ENCODE results near the gene ITGAE.
"Not testable (repeated sequence)": the region's sequence is repeated elsewhere in the genome, so short reads cannot be mapped to it uniquely, and the experiment has no call there.

ITGAE gene

DNA sequence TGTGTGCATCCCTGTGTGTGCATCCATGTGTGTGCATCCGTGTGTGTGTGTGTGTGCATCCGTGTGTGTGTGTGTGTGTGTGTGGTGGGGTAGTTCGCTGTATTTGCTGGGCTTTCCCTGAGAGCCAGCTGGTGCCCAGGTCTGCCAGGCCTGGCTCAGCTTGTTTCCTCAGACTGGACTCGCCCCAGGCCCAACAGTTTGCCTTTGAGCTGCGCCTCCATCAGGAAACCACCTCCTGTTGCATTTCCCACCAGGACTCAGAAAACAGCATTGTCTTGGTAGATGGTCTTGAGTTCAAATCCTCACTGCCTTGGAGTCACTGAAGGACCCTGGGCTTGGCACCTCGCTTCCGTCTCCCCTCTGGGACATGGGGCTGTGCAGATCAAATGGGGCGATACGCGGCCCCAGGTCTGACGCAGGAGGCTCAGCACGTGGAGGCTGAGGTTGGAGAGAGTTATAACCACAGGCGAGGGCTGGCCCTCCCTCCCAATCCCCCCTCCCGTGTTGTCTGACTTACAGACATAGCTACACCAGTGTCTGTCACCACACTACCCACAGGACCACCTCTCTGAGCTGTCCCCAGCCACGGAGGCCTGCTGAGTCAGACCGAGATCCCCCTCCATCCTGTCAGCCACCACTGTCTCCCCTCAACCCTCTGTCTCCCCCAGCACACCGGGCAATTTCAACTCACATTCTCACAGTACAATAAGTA is 4.7 kb downstream of the ITGAE start:
- in situ Hi-C loops (cut with MboI; ENCODE audit: low sequenced_read_pairs, unreplicated experiment), result no loop called here
- TF ChIP-seq CTCF (IDR thresholded peaks at IDR 0.05; ENCODE audit: borderline replicate concordance, control extremely low read depth, extremely low read depth, insufficient read depth, missing control alignments), result no peak
- peak; percentile 91 for DNase-seq (ENCODE audit: low spot score)

GRCh38 chr17:3795390-3796102 is 5.4 kb downstream of the ITGAE start:
- no peak for TF ChIP-seq CTCF (IDR thresholded peaks at IDR 0.05; ENCODE audit: borderline replicate concordance, control extremely low read depth, extremely low read depth, insufficient read depth, missing control alignments)
- in situ Hi-C loops (cut with MboI; ENCODE audit: low sequenced_read_pairs, unreplicated experiment), result no loop called here
- DNase-seq (ENCODE audit: low spot score), result no peak

DNA sequence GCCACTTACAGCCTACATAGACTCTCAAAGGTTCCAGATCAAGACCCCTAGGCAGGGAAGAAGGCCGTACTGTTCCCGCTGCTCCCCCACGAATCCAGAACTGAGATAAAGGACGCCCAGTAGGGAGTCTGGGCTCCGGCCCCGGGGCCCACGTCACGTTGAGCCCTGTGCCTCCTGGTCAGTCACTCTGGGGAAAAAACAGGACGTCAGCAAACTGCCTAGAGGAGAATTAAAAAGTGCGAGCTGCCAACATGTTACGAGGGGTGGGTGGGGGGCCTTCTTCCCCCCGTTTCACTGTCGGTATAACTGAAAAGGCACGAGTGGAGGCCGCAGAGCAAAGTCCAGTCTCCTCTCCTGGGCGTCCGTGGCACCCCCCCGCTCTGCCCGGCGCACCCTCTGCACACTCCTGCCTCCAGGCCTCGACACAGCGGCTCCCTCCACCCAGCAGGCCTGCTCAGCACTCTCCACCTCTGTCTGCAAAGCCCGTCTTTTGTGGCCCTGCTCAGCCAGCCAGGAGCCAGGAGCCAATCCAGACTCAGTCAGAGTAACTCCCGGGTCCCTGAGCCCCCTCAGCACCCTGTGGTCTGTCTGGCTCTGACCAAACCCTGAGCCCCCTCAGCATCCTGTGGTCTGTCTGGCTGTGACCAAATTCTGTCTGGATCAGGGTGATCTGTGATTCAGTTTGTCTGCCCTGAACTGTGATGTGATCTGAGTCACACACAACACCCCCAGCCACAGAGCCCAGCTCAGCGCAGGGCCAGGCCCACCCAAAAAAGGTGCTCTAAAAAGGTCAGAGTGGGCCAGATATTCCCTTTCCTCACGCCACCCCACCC is 6.2 kb downstream of the ITGAE start:
- TF ChIP-seq CTCF (IDR thresholded peaks at IDR 0.05; ENCODE audit: borderline replicate concordance, control extremely low read depth, extremely low read depth, insufficient read depth, missing control alignments), result no peak
- no peak for DNase-seq (ENCODE audit: low spot score)
- in situ Hi-C loops (cut with MboI; ENCODE audit: low sequenced_read_pairs, unreplicated experiment), result no loop called here

GRCh38 chr17:3794152-3794551 is 6.8 kb downstream of the ITGAE start:
- DNase-seq (ENCODE audit: low spot score); in situ Hi-C loops (cut with MboI; ENCODE audit: low sequenced_read_pairs, unreplicated experiment): not testable (repeated sequence)

- in situ Hi-C loops (cut with MboI; ENCODE audit: low sequenced_read_pairs, unreplicated experiment); DNase-seq (ENCODE audit: low spot score): not testable (repeated sequence)
Observed at GRCh38 chr17:3793258-3793657, 7.7 kb downstream of the ITGAE start.

DNA sequence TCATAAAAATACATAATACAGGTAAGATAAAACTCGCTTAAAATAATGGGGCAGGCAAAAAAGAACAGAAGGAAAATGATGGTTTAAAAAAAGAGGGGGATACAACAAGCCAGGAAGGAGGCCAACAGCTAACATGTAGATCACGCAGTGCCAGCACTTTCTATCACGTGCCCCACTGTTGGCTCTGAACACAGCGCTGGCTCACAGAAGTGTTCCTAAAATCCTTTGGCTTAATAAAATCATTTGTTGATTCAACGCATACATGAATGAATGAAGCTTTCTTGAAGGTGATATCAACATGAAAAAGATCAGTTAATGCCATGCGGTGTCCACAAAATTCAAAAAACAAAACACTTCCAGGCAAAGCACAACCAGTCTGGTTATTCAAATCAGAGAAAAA is 8.5 kb downstream of the ITGAE start:
- no peak for TF ChIP-seq CTCF (IDR thresholded peaks at IDR 0.05; ENCODE audit: borderline replicate concordance, control extremely low read depth, extremely low read depth, insufficient read depth, missing control alignments)
- in situ Hi-C loops (cut with MboI; ENCODE audit: low sequenced_read_pairs, unreplicated experiment), result no loop called here
- no peak for DNase-seq (ENCODE audit: low spot score)

DNA sequence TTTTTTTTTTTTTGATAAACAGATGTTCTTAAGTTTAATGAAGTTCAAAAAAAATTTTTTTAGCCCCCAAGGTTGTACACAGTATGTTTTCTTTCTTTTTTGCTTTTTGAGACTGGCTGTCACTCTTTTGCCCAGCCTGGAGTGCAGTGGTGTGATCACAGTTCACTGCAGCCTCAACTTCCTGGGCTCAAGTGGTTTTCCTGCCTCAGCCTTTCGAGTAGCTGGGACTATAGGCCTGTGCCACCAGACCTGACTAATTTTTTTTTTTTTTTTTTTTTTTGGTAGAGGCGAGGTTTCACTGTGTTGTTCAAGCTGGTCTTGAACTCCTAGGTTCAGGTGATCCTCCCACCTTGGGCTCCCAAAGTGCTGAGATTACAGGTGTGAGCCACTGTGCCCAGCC is 12.8 kb downstream of the ITGAE start:
- DNase-seq (ENCODE audit: low spot score), result no peak
- no peak for TF ChIP-seq CTCF (IDR thresholded peaks at IDR 0.05; ENCODE audit: borderline replicate concordance, control extremely low read depth, extremely low read depth, insufficient read depth, missing control alignments)
- in situ Hi-C loops (cut with MboI; ENCODE audit: low sequenced_read_pairs, unreplicated experiment), result no loop called here

DNA sequence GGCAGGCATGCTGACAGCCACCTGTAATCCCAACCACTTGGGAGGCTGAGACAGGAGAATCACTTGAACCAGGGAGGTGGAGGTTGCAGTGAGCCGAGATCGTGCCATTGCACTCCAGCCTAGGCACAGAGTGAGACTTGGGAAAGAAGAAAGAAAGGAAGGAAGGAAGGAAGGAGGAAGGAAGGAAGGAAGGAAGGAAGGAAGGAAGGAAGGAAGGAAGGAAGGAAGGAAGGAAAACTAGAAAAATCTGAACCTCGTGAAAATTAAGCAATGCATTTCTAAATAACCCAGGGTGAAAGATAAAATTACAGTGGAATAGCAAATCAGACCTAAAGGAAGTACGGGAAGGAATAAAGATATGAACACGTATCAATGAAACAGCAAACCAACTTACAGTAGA is 15.7 kb downstream of the ITGAE start:
- DNase-seq (ENCODE audit: low spot score); in situ Hi-C loops (cut with MboI; ENCODE audit: low sequenced_read_pairs, unreplicated experiment): not testable (repeated sequence)

Data from GM13976 (cell line).